Astrocyte of the cerebellum (primary cell): ENCODE measurements around the gene NANOS1.

ENCODE experiments used
- DNase-seq: peaks from one replicate; pipeline ENCODE4 v3.0.0-alpha.2; 2011; ENCODE audit warnings: low read depth
- H3K4me3 ChIP-seq: 2 replicates; pipeline ENCODE4 v1.5.1; 2011; ENCODE audit warnings: mild to moderate bottlenecking, low read depth, low read length, moderate library complexity
- CTCF ChIP-seq: IDR thresholded peaks from 2 replicates; pipeline ENCODE4 v1.5.1; 2012; ENCODE audit warnings: low read length, low read depth, moderate library complexity, mild to moderate bottlenecking; ENCODE audit errors: missing control alignments
- in situ Hi-C: cut with HindIII; loops from 2 replicates; pipeline ENCODE4 v1.10.0; 2017; ENCODE audit warnings: low sequenced_read_pairs

Gene NANOS1

DNA sequence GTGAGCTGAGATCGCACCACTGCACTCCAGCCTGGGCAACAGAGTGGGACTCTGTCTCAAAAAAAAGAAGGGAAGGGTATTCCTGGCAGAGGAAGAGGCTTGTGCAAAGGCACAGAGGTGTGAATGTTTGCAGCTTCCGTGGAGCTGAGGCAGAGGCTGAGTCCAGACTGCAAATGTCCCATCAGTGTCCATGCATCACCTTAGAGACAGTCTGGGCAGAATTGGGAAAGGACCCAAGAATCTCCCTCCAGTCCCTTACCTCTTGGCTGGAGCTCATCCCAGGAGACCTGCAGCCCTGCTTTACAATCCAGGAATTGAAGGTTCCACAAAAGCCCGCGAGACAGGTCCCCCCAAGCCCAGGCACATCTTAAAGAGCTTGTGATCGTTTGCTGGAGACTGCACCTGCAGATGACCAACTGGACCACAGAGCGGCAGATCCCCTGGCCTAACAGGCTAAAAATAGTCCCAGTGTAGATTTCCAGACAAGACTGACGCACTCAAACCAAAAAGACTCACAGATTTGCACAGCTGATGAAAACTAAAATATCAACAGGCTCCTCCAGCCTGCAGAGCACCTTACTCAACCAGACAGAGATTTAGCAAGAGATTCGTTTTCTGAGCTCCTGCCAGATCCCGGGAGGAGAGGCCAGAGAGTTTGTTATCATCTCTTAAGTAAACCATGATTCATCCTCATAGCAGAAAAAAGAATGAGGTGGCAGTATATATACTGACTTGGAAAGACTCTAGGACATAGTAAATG is 22.9 kb upstream of the NANOS1 start:
- no peak overlapping the region for H3K4me3 ChIP-seq
- DNase-seq: peak; percentile 93
- TF ChIP-seq CTCF: peak; percentile 21
- in situ Hi-C loops: no loop called here

DNA sequence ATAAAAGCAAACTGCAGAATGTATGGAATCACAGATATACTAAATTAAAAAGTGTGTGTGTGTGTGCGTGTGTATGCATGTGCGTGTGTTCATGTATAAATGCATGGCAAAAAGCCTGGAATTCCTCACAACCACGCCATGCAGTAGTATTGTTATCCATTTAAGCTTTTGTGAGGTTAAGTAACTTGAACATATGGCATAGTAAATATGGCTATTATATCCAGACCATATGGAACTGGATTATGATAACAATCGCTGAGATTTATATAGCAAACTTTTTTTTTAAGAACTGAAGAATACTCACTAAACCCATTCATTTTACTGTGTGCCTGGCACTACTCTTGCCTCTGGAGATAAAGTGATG is 22.3 kb upstream of the NANOS1 start:
- no peak overlapping the region for H3K4me3 ChIP-seq
- in situ Hi-C loops: no loop called here
- no peak for DNase-seq
- TF ChIP-seq CTCF: no peak

DNA sequence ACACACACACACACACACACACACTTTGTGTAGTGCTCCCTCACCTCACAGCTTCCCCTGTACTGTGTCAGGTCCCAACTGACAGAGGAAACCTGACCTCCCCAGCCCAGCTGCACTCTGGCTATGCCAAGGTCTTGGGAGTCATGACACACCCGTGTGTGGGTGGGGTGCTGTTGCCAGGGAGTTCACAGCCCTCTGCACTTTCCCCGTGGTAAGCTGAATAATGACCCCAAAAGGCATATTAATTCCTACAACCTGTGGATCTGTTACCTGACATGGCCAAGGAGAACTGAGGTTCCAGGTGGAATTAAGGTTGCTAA is 8.9 kb upstream of the NANOS1 start:
- in situ Hi-C loops: no loop called here
- no peak overlapping the region for H3K4me3 ChIP-seq
- no peak for DNase-seq
- no peak for TF ChIP-seq CTCF

- TF ChIP-seq CTCF: no peak
- in situ Hi-C loops: no loop called here
- peak; percentile 22 for DNase-seq
- H3K4me3 ChIP-seq: no peak overlapping the region
These were observed 6.5 kb upstream of the NANOS1 start for GRCh38 chr10:119022846-119023552.

- in situ Hi-C loops: no loop called here
- TF ChIP-seq CTCF: no peak
- H3K4me3 ChIP-seq: no peak overlapping the region
- no peak for DNase-seq
These were observed 6.0 kb upstream of the NANOS1 start for GRCh38 chr10:119023553-119023868.

- H3K4me3 ChIP-seq: no peak overlapping the region
- TF ChIP-seq CTCF: no peak
- in situ Hi-C loops: no loop called here
- DNase-seq: no peak
These were observed 4.6 kb upstream of the NANOS1 start for GRCh38 chr10:119024882-119025281.

GRCh38 chr10:119025336-119025735 is 4.2 kb upstream of the NANOS1 start:
- TF ChIP-seq CTCF: no peak
- H3K4me3 ChIP-seq: no peak overlapping the region
- in situ Hi-C loops: no loop called here
- peak; percentile 67 for DNase-seq
